Tibial nerve (tissue), 4 donors: ENCODE results near the gene UBA6. TPM values are rescaled to one million over a fixed set of nuclear protein-coding genes. Genes with fewer than 3 reads are reported as not detected.
A peak's percentile ranks its signal among the peaks of the same experiment; 100 is the strongest.

Experiments used
- DNase-seq, 2 donors: peaks; one replicate each; pipeline ENCODE4 v3.0.0-alpha.2; 2019; ENCODE audit warnings: low spot score in 2 of 2
- H3K27ac ChIP-seq, 4 donors: fragments of 200-600 bp; sonication (generic) in 3 of 4; one replicate each; pipeline ENCODE4 v1.5.1; 2017 to 2019; ENCODE audit warnings: mild to moderate bottlenecking in 1 of 4
- H3K27me3 ChIP-seq, 2 donors: fragments of 200-600 bp; sonication (generic) in 1 of 2; one replicate each; pipeline versions ENCODE4 v1.5.1 to v1.6.0; 2017 to 2019
- H3K36me3 ChIP-seq, 3 donors: fragments of 200-600 bp; sonication (generic); one replicate each; pipeline ENCODE4 v1.5.1; 2018 to 2019
- H3K4me1 ChIP-seq, 4 donors: fragments of 200-600 bp; sonication (generic) in 3 of 4; one replicate each; pipeline ENCODE4 v1.5.1; 2017 to 2019
- H3K4me3 ChIP-seq, 4 donors: fragments of 200-600 bp; sonication (generic) in 3 of 4; one replicate each; pipeline ENCODE4 v1.5.1; 2017 to 2019; ENCODE audit warnings: mild to moderate bottlenecking in 1 of 4, moderate library complexity in 1 of 4
- H3K9me3 ChIP-seq, 4 donors: fragments of 200-600 bp; sonication (generic) in 3 of 4; one replicate each; pipeline ENCODE4 v1.5.1; 2017 to 2019
- EP300 ChIP-seq, 2 donors: sonication (generic); formaldehyde crosslinking; IDR thresholded peaks; one replicate each; pipeline ENCODE4 v1.6.1; 2017; ENCODE audit warnings: antibody characterized with exemption in 2 of 2, mild to moderate bottlenecking in 1 of 2
- POLR2A ChIP-seq, 2 donors: fragments of 450-650 bp; IDR thresholded peaks; one replicate each; pipeline ENCODE4 v1.6.1; 2017; ENCODE audit warnings: antibody characterized with exemption in 2 of 2, mild to moderate bottlenecking in 2 of 2, moderate library complexity in 2 of 2
- WGBS, 2 donors: methylation state at CpG; one replicate each; pipeline ENCODE4 v1.1.5; 2018; 5-methylcytosine and 5-hydroxymethylcytosine counted together
- total RNA-seq, 4 donors: library from RNA; depleted of rRNA; stranded (reverse); fragments of >200 nt; gene quantifications; one replicate each; pipeline ENCODE4 v1.1.0, GENCODE V29; 2016
- TF ChIP-seq, protein P1 (sequence below), 5 experiments: fragments of 200-600 bp in 3 of 5; fragments of 450-650 bp in 2 of 5; sonication (generic) in 3 of 5; IDR thresholded peaks; one replicate each; pipeline ENCODE4 v1.5.1; 2016 to 2019; ENCODE audit warnings: antibody characterized with exemption in 5 of 5, mild to moderate bottlenecking in 3 of 5, moderate library complexity in 2 of 5

Gene UBA6
- 10 to 100 TPM; 22.9 to 51.5 (median 36.9) TPM for total RNA-seq

DNA sequence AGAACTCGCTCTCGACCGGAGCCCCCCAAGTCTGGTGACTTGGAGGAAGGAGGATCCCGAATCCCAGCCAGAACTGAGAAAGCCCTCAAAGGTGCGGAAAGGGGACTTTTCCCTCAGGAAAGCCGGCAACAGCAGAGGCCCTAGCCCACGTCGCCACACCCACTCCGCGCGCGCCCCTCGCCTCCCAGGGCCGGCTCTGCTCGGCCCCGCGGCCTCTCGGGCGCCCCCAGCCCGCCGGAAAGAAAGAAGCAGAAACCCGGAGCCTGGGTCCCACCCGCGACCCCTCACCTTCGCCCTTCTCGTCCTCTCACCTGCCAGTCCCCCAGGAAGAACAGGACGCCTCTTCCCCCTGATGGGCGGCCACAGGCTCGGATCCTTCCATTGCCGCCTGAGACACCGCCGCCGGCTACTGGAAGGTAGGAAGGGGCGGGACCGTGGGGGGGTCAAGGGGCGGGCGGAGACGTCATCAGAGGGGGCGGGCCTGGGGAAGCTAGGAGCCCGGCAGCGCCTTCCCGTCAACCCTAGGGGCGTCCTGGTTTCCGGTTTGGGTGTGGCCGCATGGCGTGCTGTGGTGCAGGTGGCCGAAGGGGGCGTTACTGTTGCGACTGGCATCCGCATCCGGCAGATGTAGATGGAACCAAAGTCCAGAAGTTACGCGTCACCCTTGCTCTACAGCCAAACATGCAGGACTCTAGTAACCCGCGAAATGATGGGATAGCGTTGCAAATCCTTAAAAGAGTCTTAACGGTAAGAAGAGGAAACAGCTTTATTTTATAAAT, at the start of gene UBA6:
Gene UBA6, minus strand, starts transcription at position 418 of the 779 bp plus-strand sequence. Its CDS starts 36 bp downstream, at position 382.
- no peaks in the 10 kb centered on the region for H3K36me3 ChIP-seq
- H3K9me3 ChIP-seq = no peaks in the 10 kb centered on the region
- no peaks in the 10 kb centered on the region for H3K27me3 ChIP-seq
- H3K4me1 ChIP-seq = peaks cover 0 to 24% (median 8%) of the 10 kb centered on the region in 4 donors
- peak within 1 kb of the TSS; percentile 76 to 98 (median 82) for H3K4me3 ChIP-seq
- H3K27ac ChIP-seq = peak within 1 kb of the TSS; percentile 78 to 97 (median 87)
- DNase-seq = peak; percentile 80 to 89
- 0 to 1% methylated on average over 25 to 42 of the region's 57 CpGs for WGBS, 2 donors
- TF ChIP-seq EP300 (IDR thresholded peaks at IDR 0.05) (peak; percentile 23 to 74), POLR2A (IDR thresholded peaks at IDR 0.05) (peak in 1 of 2 donors; percentile 41)
- TF ChIP-seq, protein P1, sequence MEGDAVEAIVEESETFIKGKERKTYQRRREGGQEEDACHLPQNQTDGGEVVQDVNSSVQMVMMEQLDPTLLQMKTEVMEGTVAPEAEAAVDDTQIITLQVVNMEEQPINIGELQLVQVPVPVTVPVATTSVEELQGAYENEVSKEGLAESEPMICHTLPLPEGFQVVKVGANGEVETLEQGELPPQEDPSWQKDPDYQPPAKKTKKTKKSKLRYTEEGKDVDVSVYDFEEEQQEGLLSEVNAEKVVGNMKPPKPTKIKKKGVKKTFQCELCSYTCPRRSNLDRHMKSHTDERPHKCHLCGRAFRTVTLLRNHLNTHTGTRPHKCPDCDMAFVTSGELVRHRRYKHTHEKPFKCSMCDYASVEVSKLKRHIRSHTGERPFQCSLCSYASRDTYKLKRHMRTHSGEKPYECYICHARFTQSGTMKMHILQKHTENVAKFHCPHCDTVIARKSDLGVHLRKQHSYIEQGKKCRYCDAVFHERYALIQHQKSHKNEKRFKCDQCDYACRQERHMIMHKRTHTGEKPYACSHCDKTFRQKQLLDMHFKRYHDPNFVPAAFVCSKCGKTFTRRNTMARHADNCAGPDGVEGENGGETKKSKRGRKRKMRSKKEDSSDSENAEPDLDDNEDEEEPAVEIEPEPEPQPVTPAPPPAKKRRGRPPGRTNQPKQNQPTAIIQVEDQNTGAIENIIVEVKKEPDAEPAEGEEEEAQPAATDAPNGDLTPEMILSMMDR (IDR thresholded peaks at IDR 0.05) = peak; percentile 29 to 69 (median 36)

DNA sequence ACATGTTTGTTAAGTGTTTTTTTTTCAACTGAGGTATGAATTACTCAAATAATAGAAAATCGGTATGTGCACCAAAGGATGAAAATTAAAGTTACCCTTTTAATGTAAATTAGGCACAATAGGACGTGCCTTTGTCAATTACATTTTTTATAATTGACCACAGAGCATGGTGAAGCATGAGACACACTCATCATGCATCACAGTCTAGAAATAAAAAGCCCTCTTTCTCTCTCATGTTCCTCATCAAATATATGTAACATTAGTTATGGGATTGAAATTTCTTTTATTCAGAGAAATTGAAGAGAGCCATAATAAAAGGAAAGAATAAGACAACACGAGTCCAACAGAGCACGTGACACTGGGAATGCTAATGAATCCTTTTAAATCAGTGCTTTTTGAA, 49.7 kb upstream of the UBA6 start:
- DNase-seq = no peak
- WGBS, 2 donors = 47 to 53% methylated on average over 4 of the region's 4 CpGs
- Histone ChIP-seq H3K36me3 (no peaks in the 10 kb centered on the region), H3K27me3 (no peaks in the 10 kb centered on the region), H3K27ac (peak overlapping the region in 1 of 4 donors; percentile 1), H3K4me3 (no peak overlapping the region), H3K9me3 (no peaks in the 10 kb centered on the region), H3K4me1 (peaks cover 0 to 3% (median 0%) of the 10 kb centered on the region in 4 donors)
- TF ChIP-seq POLR2A (IDR thresholded peaks at IDR 0.05) (no peak), EP300 (IDR thresholded peaks at IDR 0.05) (no peak)

DNA sequence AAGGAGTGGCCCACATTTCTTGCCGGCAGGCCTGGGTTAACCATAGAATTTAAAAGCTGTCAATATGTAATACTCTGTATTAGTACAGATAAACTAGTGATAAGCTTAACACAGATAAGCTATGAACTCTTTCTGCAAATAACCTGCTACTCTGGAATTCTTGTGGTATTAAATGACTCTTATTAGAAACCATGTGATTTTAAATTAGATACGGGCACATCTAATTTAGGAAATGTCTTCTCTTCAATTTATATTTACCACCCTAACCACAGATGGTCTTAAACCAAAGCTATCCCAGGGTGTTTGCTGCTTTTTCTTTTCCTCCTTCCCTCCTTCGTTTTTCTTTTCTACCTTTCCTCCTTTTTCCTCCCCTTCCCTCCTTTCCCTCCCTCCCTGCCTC, 48.3 kb upstream of the UBA6 start:
- Histone ChIP-seq H3K9me3 (no peaks in the 10 kb centered on the region), H3K4me3 (no peak overlapping the region), H3K36me3 (no peaks in the 10 kb centered on the region), H3K4me1 (peaks cover 0 to 3% (median 0%) of the 10 kb centered on the region in 4 donors), H3K27me3 (no peaks in the 10 kb centered on the region), H3K27ac (no peak overlapping the region)
- TF ChIP-seq POLR2A (IDR thresholded peaks at IDR 0.05) (no peak), EP300 (IDR thresholded peaks at IDR 0.05) (no peak)
- TF ChIP-seq, protein P1 (IDR thresholded peaks at IDR 0.05) = no peak
- DNase-seq = no peak
- WGBS, 2 donors = 86 to 87% methylated on average over 3 of the region's 3 CpGs

DNA sequence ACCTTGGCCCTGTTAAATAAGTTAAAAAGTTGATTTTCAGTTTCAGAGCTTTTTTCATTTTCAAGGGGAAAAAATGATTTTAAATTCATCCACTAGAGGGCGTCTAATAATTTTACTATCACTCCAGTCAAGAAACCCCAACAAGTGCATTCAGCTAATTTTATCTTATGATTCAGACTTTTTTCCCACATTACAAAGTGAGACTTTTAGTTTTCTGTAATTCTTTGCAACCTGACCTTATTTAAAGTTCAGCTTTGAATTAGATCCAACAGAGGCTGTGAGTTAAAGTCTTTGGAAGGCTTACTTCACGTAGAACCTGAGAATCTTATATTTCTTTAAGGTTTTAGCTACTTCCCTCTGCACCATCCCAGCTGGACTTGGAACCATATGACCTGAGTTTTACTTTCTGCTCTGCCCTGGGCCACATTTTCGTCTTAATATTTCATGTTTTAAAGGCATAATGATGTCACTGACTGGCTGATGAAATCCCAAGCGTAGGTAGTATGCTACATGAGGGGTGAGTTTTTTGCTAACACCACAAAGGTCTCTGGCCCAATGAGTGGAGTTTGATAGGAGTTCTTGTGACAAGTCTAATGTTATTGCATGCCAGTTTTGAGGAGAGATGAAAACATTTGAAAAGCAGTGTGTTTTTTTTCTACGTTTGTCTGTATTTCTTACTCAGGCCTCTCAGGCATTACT, 46.0 kb upstream of the UBA6 start:
- TF ChIP-seq POLR2A (IDR thresholded peaks at IDR 0.05) = no peak
- TF ChIP-seq EP300 (IDR thresholded peaks at IDR 0.05) = no peak
- TF ChIP-seq, protein P1 (IDR thresholded peaks at IDR 0.05) = peak; percentile 33 to 69 (median 54)
- no peaks in the 10 kb centered on the region for H3K9me3 ChIP-seq
- WGBS, 2 donors = 56 to 59% methylated on average over 5 of the region's 5 CpGs
- H3K27ac ChIP-seq = peak overlapping the region in 1 of 4 donors; percentile 65
- H3K36me3 ChIP-seq = no peaks in the 10 kb centered on the region
- H3K27me3 ChIP-seq = no peaks in the 10 kb centered on the region
- no peak for DNase-seq
- H3K4me1 ChIP-seq = peaks cover 0 to 3% (median 0%) of the 10 kb centered on the region in 4 donors
- H3K4me3 ChIP-seq = no peak overlapping the region

DNA sequence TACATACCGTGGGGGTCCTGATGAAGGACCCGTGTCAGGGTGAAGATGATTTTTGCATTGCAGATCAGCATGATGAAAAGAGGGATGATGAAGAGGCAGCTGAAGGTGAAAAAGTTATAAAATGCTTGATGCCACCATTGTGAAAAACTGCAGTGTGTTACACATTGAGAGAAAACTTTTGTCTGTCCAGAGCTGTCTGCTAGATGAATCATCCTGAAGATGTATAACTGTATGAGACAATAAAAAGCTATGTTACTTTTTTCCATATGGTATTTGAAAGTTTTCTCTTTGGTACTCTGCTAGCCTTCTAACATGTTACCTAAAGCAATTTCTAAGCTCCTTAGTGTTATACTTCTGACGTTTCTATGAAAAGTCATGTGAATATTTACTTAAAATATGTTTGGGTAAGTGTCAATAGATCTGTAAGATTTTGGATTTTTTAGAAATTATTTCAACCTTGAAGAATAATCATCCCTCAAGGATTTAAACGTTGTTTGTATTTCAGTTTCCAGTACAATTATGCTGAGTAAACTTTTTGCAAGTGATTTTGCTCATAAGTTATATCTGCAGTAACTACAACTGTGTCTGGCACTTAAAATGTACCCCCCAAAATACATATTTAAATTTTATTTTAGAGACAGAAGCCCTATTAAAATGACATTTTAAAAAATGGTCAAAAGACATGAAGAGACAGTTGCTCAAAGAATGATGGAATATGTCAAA, 43.8 kb upstream of the UBA6 start:
- H3K27ac ChIP-seq = no peak overlapping the region
- peaks cover 0 to 3% (median 0%) of the 10 kb centered on the region in 4 donors for H3K4me1 ChIP-seq
- no peak for DNase-seq
- no peaks in the 10 kb centered on the region for H3K27me3 ChIP-seq
- no peaks in the 10 kb centered on the region for H3K36me3 ChIP-seq
- H3K4me3 ChIP-seq = no peak overlapping the region
- 51 to 59% methylated on average over 4 of the region's 4 CpGs for WGBS, 2 donors
- TF ChIP-seq, protein P1 (IDR thresholded peaks at IDR 0.05) = no peak
- TF ChIP-seq EP300 (IDR thresholded peaks at IDR 0.05) (no peak), POLR2A (IDR thresholded peaks at IDR 0.05) (no peak)
- H3K9me3 ChIP-seq = no peaks in the 10 kb centered on the region
